Lower leg skin (tissue), 3 donors: ENCODE data around the gene SIVA1.

ENCODE experiments used
- POLR2A ChIP-seq, 2 donors: fragments of 450-650 bp; IDR thresholded peaks; one replicate each; pipeline ENCODE4 v1.6.1; 2016 to 2017; ENCODE audit warnings: antibody characterized with exemption in 2 of 2, mild to moderate bottlenecking in 1 of 2, moderate library complexity in 1 of 2
- TF ChIP-seq, protein P1 (sequence below), 3 donors: fragments of 450-650 bp; IDR thresholded peaks; one replicate each; pipeline ENCODE4 v1.5.1; 2016; ENCODE audit warnings: antibody characterized with exemption in 3 of 3, mild to moderate bottlenecking in 3 of 3, moderate library complexity in 2 of 3

GRCh38 chr14:104805326-104805678, 52.4 kb downstream of the SIVA1 start:
- TF ChIP-seq, protein P1, sequence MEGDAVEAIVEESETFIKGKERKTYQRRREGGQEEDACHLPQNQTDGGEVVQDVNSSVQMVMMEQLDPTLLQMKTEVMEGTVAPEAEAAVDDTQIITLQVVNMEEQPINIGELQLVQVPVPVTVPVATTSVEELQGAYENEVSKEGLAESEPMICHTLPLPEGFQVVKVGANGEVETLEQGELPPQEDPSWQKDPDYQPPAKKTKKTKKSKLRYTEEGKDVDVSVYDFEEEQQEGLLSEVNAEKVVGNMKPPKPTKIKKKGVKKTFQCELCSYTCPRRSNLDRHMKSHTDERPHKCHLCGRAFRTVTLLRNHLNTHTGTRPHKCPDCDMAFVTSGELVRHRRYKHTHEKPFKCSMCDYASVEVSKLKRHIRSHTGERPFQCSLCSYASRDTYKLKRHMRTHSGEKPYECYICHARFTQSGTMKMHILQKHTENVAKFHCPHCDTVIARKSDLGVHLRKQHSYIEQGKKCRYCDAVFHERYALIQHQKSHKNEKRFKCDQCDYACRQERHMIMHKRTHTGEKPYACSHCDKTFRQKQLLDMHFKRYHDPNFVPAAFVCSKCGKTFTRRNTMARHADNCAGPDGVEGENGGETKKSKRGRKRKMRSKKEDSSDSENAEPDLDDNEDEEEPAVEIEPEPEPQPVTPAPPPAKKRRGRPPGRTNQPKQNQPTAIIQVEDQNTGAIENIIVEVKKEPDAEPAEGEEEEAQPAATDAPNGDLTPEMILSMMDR (IDR thresholded peaks at IDR 0.05) = no peak
- no peak for TF ChIP-seq POLR2A (IDR thresholded peaks at IDR 0.05)
